Liver (tissue), 9 donors: ENCODE data around the gene PTPRN2. TPM values are rescaled to one million over a fixed set of nuclear protein-coding genes. Genes with fewer than 3 reads are reported as not detected.

Experiments used
- DNase-seq: peaks from one replicate; pipeline ENCODE4 v3.0.0-alpha.2; 2017; ENCODE audit warnings: low spot score
- H3K27ac ChIP-seq, 2 donors: one replicate each; pipeline ENCODE4 v1.7.0; 2013; ENCODE audit warnings: inconsistent platforms in 2 of 2, low read length in 2 of 2, control low read depth in 1 of 2, low read depth in 1 of 2, mild to moderate bottlenecking in 1 of 2
- H3K27me3 ChIP-seq, 4 donors: one replicate each; pipeline versions ENCODE4 v1.6.1 to v1.7.0; 2013; ENCODE audit warnings: low read length in 3 of 4, inconsistent platforms in 1 of 4, mild to moderate bottlenecking in 1 of 4, moderate library complexity in 1 of 4; ENCODE audit not compliant: control insufficient read depth in 4 of 4, insufficient read depth in 4 of 4
- H3K36me3 ChIP-seq, 4 donors: one replicate each; pipeline versions ENCODE4 v1.6.1 to v1.7.0; 2013; ENCODE audit warnings: low read length in 3 of 4, mild to moderate bottlenecking in 3 of 4, low read depth in 1 of 4, moderate library complexity in 1 of 4; ENCODE audit not compliant: control insufficient read depth in 4 of 4, insufficient read depth in 3 of 4
- H3K4me1 ChIP-seq, 4 donors: one replicate each; pipeline versions ENCODE4 v1.6.1 to v1.7.0; 2013; ENCODE audit warnings: low read length in 3 of 4, mild to moderate bottlenecking in 3 of 4, moderate library complexity in 1 of 4; ENCODE audit not compliant: control insufficient read depth in 4 of 4, insufficient read depth in 4 of 4
- H3K4me3 ChIP-seq, 3 donors: one replicate each; pipeline versions ENCODE4 v1.6.1 to v1.7.0; 2013; ENCODE audit warnings: low read length in 3 of 3, control low read depth in 1 of 3, low read depth in 1 of 3, mild to moderate bottlenecking in 1 of 3
- H3K9ac ChIP-seq, 2 donors: one replicate each; pipeline ENCODE4 v1.7.0; 2013; ENCODE audit warnings: low read length in 2 of 2, mild to moderate bottlenecking in 2 of 2, moderate library complexity in 2 of 2, control low read depth in 1 of 2, low read depth in 1 of 2
- H3K9me3 ChIP-seq, 4 donors: one replicate each; pipeline versions ENCODE4 v1.6.1 to v1.7.0; 2013; ENCODE audit warnings: low read length in 3 of 4; ENCODE audit not compliant: control insufficient read depth in 4 of 4
- EGR1 ChIP-seq, 2 donors: IDR thresholded peaks; 2 replicates each; pipeline ENCODE4 v1.6.1; 2016 to 2018; ENCODE audit warnings: antibody characterized with exemption in 2 of 2, low read depth in 2 of 2
- FOXA1 ChIP-seq: IDR thresholded peaks from 2 replicates; pipeline ENCODE4 v1.6.1; 2016; ENCODE audit warnings: antibody characterized with exemption
- FOXA2 ChIP-seq: IDR thresholded peaks from 2 replicates; pipeline ENCODE4 v1.6.1; 2016; ENCODE audit warnings: antibody characterized with exemption
- GABPA ChIP-seq, 2 donors: IDR thresholded peaks in 1 of 2; conservative IDR thresholded peaks in 1 of 2; 2 replicates each; pipeline ENCODE4 v1.6.1; 2016; ENCODE audit warnings: antibody characterized with exemption in 2 of 2, mild to moderate bottlenecking in 1 of 2, moderate library complexity in 1 of 2
- HNF4A ChIP-seq, 2 donors: conservative IDR thresholded peaks; 2 replicates each; pipeline ENCODE4 v1.6.1; 2016; ENCODE audit warnings: antibody characterized with exemption in 2 of 2, mild to moderate bottlenecking in 2 of 2
- HNF4G ChIP-seq: IDR thresholded peaks from 2 replicates; pipeline ENCODE4 v1.6.1; 2016; ENCODE audit warnings: antibody characterized with exemption
- JUND ChIP-seq, 2 donors: IDR thresholded peaks; 2 replicates each; pipeline ENCODE4 v1.6.1; 2016; ENCODE audit warnings: antibody characterized with exemption in 2 of 2
- NR2F2 ChIP-seq: IDR thresholded peaks from 2 replicates; pipeline ENCODE4 v1.6.1; 2016; ENCODE audit warnings: antibody characterized with exemption
- RAD21 ChIP-seq, 2 donors: IDR thresholded peaks; 2 replicates each; pipeline ENCODE4 v1.6.1; 2016; ENCODE audit warnings: antibody characterized with exemption in 2 of 2, mild to moderate bottlenecking in 2 of 2
- RXRA ChIP-seq, 2 donors: IDR thresholded peaks; 2 replicates each; pipeline ENCODE4 v1.6.1; 2017 to 2018; ENCODE audit warnings: antibody characterized with exemption in 2 of 2, mild to moderate bottlenecking in 1 of 2
- SP1 ChIP-seq: IDR thresholded peaks from 2 replicates; pipeline ENCODE4 v1.6.1; 2018; ENCODE audit warnings: antibody characterized with exemption, mild to moderate bottlenecking
- TAF1 ChIP-seq: conservative IDR thresholded peaks from 2 replicates; pipeline ENCODE4 v1.6.1; 2016; ENCODE audit warnings: antibody characterized with exemption, mild to moderate bottlenecking
- YY1 ChIP-seq: IDR thresholded peaks from 2 replicates; pipeline ENCODE4 v1.6.1; 2016; ENCODE audit warnings: antibody characterized with exemption, mild to moderate bottlenecking
- WGBS: extraction: QIAGEN DNeasy Blood & Tissue Kit; methylation state at CpG from one replicate; pipeline ENCODE4 v1.1.7; 2013; 5-methylcytosine and 5-hydroxymethylcytosine counted together
- polyA plus RNA-seq, 2 donors: library from polyadenylated mRNA; stranded (reverse) in 1 of 2; unstranded in 1 of 2; fragments of 200-250 nt in 1 of 2; fragments of >200 nt in 1 of 2; fragmentation: Nextera tagmentation in 1 of 2; extraction: Ambion mirVana in 1 of 2; gene quantifications; one replicate each; pipeline versions ENCODE4 v1.2.1 to v1.2.3, GENCODE V29; 2013 to 2015
- total RNA-seq, 2 donors: library from RNA; depleted of rRNA; stranded (reverse); fragments of >200 nt; gene quantifications; one replicate each; pipeline ENCODE4 v1.2.3, GENCODE V29; 2014
- TF ChIP-seq, protein P1 (sequence below): IDR thresholded peaks from 2 replicates; pipeline ENCODE4 v1.6.1; 2016; ENCODE audit warnings: antibody characterized with exemption
- TF ChIP-seq, protein P2 (sequence below): IDR thresholded peaks from 2 replicates; pipeline ENCODE4 v1.6.1; 2016; ENCODE audit warnings: antibody characterized with exemption
- TF ChIP-seq, protein P3 (sequence below): IDR thresholded peaks from 2 replicates; pipeline ENCODE4 v1.6.1; 2016; ENCODE audit warnings: antibody characterized with exemption
- TF ChIP-seq, protein P4 (sequence below): IDR thresholded peaks from 2 replicates; pipeline ENCODE4 v1.6.1; 2016; ENCODE audit warnings: antibody characterized with exemption, mild to moderate bottlenecking
- TF ChIP-seq, protein P5 (sequence below): fragments of 150-350 bp; IDR thresholded peaks from 2 replicates; pipeline ENCODE4 v1.5.1; 2017; ENCODE audit warnings: improper control_type of control experiment, low read depth, low read length; ENCODE audit not compliant: missing input control
- donor health status: healthy.
- donor health status: healthy.
- donor health status: healthy.
- donor health status: healthy.
- donor health status: healthy.

PTPRN2 gene
- total and polyA plus RNA-seq, 4 donors = 0.75 to 1.9 (median 1.1) TPM

DNA sequence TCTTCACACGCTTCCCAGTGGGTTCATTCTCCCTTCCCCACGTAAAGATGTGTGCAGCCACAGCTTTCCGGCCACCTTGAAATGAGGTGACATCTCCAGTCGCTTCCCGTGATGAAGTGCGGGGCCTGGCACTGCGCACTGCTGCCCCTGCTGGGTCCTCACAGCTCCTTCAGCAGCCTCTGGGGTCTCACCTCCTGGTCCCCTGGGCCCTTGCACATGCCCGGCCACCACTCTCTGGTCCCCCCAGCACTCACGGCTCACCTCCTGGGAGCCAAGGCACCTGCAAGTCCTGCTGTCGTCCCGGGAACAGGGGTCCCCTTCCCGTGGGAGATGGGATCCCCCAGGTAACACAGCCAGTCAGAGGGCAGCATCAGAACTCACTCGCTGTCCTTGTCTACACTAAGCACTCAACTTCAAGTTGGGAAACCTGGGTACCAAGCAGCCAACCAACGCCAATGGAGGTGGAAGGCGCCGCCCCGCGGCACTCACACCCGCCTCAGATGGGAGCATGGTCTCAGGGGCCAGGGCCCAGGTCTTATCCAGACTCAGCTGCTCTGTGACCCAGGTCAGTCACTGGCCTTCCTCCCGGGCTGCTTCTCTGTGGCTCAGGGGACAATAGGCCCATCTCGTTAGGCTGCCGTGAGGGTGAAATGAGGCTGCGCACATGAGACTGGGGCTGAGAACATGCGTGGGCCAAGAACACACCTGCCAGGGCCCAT lies 176.2 kb downstream of the PTPRN2 start:
- WGBS = 93% methylated on average over 24 of the region's 24 CpGs
- H3K27me3 ChIP-seq = no peaks in the 10 kb centered on the region
- no peak for DNase-seq
- no peak for TF ChIP-seq SP1
- no peak for TF ChIP-seq FOXA1
- TF ChIP-seq GABPA (IDR thresholded peaks at IDR 0.05 in 1 of 2, conservative IDR thresholded peaks at IDR 0.05 in 1 of 2) = no peak
- TF ChIP-seq, protein P1, sequence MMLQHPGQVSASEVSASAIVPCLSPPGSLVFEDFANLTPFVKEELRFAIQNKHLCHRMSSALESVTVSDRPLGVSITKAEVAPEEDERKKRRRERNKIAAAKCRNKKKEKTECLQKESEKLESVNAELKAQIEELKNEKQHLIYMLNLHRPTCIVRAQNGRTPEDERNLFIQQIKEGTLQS = no peak
- TF ChIP-seq RXRA (IDR thresholded peaks at IDR 0.05) = no peak
- TF ChIP-seq, protein P2, sequence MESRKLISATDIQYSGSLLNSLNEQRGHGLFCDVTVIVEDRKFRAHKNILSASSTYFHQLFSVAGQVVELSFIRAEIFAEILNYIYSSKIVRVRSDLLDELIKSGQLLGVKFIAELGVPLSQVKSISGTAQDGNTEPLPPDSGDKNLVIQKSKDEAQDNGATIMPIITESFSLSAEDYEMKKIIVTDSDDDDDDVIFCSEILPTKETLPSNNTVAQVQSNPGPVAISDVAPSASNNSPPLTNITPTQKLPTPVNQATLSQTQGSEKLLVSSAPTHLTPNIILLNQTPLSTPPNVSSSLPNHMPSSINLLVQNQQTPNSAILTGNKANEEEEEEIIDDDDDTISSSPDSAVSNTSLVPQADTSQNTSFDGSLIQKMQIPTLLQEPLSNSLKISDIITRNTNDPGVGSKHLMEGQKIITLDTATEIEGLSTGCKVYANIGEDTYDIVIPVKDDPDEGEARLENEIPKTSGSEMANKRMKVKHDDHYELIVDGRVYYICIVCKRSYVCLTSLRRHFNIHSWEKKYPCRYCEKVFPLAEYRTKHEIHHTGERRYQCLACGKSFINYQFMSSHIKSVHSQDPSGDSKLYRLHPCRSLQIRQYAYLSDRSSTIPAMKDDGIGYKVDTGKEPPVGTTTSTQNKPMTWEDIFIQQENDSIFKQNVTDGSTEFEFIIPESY = no peak
- no peak for TF ChIP-seq RAD21 (IDR thresholded peaks at IDR 0.05)
- TF ChIP-seq, protein P3, sequence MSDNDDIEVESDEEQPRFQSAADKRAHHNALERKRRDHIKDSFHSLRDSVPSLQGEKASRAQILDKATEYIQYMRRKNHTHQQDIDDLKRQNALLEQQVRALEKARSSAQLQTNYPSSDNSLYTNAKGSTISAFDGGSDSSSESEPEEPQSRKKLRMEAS = no peak
- TF ChIP-seq, protein P4, sequence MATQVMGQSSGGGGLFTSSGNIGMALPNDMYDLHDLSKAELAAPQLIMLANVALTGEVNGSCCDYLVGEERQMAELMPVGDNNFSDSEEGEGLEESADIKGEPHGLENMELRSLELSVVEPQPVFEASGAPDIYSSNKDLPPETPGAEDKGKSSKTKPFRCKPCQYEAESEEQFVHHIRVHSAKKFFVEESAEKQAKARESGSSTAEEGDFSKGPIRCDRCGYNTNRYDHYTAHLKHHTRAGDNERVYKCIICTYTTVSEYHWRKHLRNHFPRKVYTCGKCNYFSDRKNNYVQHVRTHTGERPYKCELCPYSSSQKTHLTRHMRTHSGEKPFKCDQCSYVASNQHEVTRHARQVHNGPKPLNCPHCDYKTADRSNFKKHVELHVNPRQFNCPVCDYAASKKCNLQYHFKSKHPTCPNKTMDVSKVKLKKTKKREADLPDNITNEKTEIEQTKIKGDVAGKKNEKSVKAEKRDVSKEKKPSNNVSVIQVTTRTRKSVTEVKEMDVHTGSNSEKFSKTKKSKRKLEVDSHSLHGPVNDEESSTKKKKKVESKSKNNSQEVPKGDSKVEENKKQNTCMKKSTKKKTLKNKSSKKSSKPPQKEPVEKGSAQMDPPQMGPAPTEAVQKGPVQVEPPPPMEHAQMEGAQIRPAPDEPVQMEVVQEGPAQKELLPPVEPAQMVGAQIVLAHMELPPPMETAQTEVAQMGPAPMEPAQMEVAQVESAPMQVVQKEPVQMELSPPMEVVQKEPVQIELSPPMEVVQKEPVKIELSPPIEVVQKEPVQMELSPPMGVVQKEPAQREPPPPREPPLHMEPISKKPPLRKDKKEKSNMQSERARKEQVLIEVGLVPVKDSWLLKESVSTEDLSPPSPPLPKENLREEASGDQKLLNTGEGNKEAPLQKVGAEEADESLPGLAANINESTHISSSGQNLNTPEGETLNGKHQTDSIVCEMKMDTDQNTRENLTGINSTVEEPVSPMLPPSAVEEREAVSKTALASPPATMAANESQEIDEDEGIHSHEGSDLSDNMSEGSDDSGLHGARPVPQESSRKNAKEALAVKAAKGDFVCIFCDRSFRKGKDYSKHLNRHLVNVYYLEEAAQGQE = no peak
- TF ChIP-seq, protein P5, sequence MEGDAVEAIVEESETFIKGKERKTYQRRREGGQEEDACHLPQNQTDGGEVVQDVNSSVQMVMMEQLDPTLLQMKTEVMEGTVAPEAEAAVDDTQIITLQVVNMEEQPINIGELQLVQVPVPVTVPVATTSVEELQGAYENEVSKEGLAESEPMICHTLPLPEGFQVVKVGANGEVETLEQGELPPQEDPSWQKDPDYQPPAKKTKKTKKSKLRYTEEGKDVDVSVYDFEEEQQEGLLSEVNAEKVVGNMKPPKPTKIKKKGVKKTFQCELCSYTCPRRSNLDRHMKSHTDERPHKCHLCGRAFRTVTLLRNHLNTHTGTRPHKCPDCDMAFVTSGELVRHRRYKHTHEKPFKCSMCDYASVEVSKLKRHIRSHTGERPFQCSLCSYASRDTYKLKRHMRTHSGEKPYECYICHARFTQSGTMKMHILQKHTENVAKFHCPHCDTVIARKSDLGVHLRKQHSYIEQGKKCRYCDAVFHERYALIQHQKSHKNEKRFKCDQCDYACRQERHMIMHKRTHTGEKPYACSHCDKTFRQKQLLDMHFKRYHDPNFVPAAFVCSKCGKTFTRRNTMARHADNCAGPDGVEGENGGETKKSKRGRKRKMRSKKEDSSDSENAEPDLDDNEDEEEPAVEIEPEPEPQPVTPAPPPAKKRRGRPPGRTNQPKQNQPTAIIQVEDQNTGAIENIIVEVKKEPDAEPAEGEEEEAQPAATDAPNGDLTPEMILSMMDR = no peak
- no peak for TF ChIP-seq NR2F2
- TF ChIP-seq HNF4A (conservative IDR thresholded peaks at IDR 0.05) = no peak
- no peak for TF ChIP-seq JUND (IDR thresholded peaks at IDR 0.05)
- no peak for TF ChIP-seq EGR1 (IDR thresholded peaks at IDR 0.05; ENCODE audit: low read depth in 2 of 2)
- TF ChIP-seq FOXA2 = no peak
- TF ChIP-seq HNF4G = no peak
- TF ChIP-seq TAF1 = no peak
- no peak for TF ChIP-seq YY1
- H3K27ac ChIP-seq = no peak overlapping the region
- no peak overlapping the region for H3K4me3 ChIP-seq
- H3K4me1 ChIP-seq = no peaks in the 10 kb centered on the region
- H3K9me3 ChIP-seq = no peaks in the 10 kb centered on the region
- H3K9ac ChIP-seq = no peak overlapping the region
- no peaks in the 10 kb centered on the region for H3K36me3 ChIP-seq
